ENCODE results near the gene TMEM116. TPM values are rescaled to one million over a fixed set of nuclear protein-coding genes. Genes with fewer than 3 reads are reported as not detected.

TMEM116 gene
- total RNA-seq, 4 donors from 2014 or later = 17.6 to 35.9 (median 25.2) TPM

DNA sequence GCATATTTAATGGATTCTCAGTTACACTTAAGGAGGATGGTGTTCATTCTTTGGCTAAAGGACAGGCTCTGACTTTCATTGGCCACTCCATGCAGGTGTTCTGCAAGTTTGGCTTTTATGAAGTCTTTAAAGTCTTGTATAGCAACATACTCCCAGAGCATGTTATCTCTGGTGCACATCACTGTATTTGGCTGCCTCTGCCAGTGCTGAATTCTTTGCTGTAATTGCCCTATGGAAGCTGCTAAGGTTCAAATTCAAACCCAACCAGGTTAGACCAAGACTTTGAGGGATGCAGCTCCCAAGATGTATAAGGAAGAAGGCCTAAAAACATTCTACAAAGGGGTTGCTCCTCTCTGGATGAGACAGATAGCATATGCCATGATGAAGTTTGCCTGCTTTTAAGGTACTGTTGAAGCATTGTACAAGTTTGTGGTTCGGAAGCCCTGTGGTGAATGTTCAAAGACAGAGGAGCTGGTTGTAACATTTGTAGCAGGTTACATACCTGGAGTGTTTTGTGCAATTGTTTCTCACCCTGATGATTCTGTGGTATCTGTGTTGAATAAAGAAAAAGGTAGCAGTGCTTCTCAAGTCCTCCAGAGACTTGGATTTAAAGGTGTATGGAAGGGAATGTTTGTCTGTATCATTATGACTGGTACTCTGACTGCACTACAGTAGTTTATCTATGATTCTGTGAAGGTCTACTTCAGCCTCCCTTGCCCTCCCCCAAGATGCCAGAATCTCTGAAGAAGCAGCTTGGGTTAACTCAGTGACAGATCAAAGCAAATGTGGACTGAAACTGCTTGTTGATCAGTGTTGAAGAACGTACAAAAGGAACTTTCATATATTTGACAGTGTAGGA, 19.4 kb downstream of the TMEM116 start:
- in situ Hi-C loops (cut with MboI; ENCODE audit: low pct_ligation_motif_present in 1 of 4, low pct_unique_long_range_greater_than_20kb in 1 of 4, low sequenced_read_pairs in 3 of 4) = no loop called here
- no peaks in the 10 kb centered on the region for H3K27me3 ChIP-seq
- peak overlapping the region in 2 of 4 donors; percentile 3 to 18 for H3K27ac ChIP-seq
- 73% methylated on average over 2 of the region's 2 CpGs; no CpG with 5 or more reads in 1 of the 2 donors for WGBS, 2 donors (ENCODE audit: low coverage in 1 of 2)
- H3K36me3 ChIP-seq = no peaks in the 10 kb centered on the region
- no peak overlapping the region for H3K4me3 ChIP-seq
- DNase-seq = no peak
- no peaks in the 10 kb centered on the region for H3K4me1 ChIP-seq
- TF ChIP-seq POLR2A (IDR thresholded peaks at IDR 0.05) (no peak), CTCF (IDR thresholded peaks at IDR 0.05) (no peak), EP300 (IDR thresholded peaks at IDR 0.05; ENCODE audit: low read depth) (no peak), POLR2AphosphoS5 (IDR thresholded peaks at IDR 0.05) (no peak)
- no peaks in the 10 kb centered on the region for H3K9me3 ChIP-seq
- intact Hi-C loops (cut with DNase I; ENCODE audit: low total_unique reads) = no loop called here

DNA sequence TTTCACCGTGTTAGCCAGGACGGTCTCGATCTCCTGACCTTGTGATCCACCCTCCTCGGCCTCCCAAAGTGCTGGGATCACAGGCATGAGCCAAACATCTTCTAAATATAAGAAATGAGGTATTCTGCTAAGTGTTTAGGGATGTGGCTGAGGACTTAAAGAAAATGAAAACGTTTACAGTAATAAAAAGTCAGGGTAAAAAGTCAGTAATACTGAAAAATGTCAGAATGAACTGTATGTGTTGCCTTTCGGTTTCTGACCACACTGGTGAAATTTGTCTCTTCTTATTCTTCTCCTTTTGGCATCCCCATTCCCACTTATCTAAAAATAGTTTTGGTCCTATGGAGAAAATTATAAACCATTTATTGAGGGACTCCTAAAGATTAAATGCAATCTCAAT, 20.5 kb downstream of the TMEM116 start:
- Histone ChIP-seq H3K4me1 (no peaks in the 10 kb centered on the region), H3K9me3 (no peaks in the 10 kb centered on the region), H3K36me3 (no peaks in the 10 kb centered on the region), H3K27me3 (no peaks in the 10 kb centered on the region), H3K27ac (no peak overlapping the region), H3K4me3 (no peak overlapping the region)
- intact Hi-C loops (cut with DNase I; ENCODE audit: low total_unique reads) (no loop called here), in situ Hi-C loops (cut with MboI; ENCODE audit: low pct_ligation_motif_present in 1 of 4, low pct_unique_long_range_greater_than_20kb in 1 of 4, low sequenced_read_pairs in 3 of 4) (no loop called here)
- no peak for TF ChIP-seq CTCF (IDR thresholded peaks at IDR 0.05)
- TF ChIP-seq EP300 (IDR thresholded peaks at IDR 0.05; ENCODE audit: low read depth) = no peak
- TF ChIP-seq POLR2AphosphoS5 (IDR thresholded peaks at IDR 0.05) = no peak
- no peak for TF ChIP-seq POLR2A (IDR thresholded peaks at IDR 0.05)
- DNase-seq = no peak
- WGBS, 2 donors (ENCODE audit: low coverage in 1 of 2) = 50 to 73% methylated on average over 2 to 6 of the region's 6 CpGs

DNA sequence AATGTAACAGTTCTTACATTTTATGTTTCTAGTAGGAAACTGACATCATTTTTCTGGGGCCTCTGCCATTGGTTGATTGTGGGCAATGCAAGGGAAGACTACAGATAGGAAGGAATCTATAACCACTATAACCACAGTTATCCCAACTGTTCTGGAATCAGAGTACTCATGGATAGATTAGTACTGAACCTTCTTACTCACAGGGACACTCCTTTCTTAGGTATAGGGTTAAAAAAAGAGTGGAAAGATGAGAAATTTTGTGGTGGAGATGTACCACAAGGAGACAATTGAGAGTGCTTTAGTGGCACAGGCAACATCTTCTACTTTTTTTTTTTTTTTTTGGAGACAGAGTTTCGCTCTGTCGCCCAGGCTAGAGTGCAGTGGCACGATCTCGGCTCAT, 21.0 kb downstream of the TMEM116 start:
- Histone ChIP-seq H3K4me3 (no peak overlapping the region), H3K9me3 (no peaks in the 10 kb centered on the region), H3K36me3 (no peaks in the 10 kb centered on the region), H3K27ac (no peak overlapping the region), H3K27me3 (no peaks in the 10 kb centered on the region), H3K4me1 (no peaks in the 10 kb centered on the region)
- in situ Hi-C loops (cut with MboI; ENCODE audit: low pct_ligation_motif_present in 1 of 4, low pct_unique_long_range_greater_than_20kb in 1 of 4, low sequenced_read_pairs in 3 of 4) (no loop called here), intact Hi-C loops (cut with DNase I; ENCODE audit: low total_unique reads) (no loop called here)
- TF ChIP-seq EP300 (IDR thresholded peaks at IDR 0.05; ENCODE audit: low read depth) (no peak), POLR2A (IDR thresholded peaks at IDR 0.05) (no peak), CTCF (IDR thresholded peaks at IDR 0.05) (no peak), POLR2AphosphoS5 (IDR thresholded peaks at IDR 0.05) (no peak)
- WGBS, 2 donors (ENCODE audit: low coverage in 1 of 2) = 89 to 100% methylated on average over 2 to 4 of the region's 4 CpGs
- DNase-seq = no peak

GRCh38 chr12:111991535-111991934, 21.4 kb downstream of the TMEM116 start:
- in situ Hi-C loops (cut with MboI; ENCODE audit: low pct_ligation_motif_present in 1 of 4, low pct_unique_long_range_greater_than_20kb in 1 of 4, low sequenced_read_pairs in 3 of 4) = no loop called here
- TF ChIP-seq CTCF (IDR thresholded peaks at IDR 0.05) = no peak
- TF ChIP-seq EP300 (IDR thresholded peaks at IDR 0.05; ENCODE audit: low read depth) = no peak
- no peak for TF ChIP-seq POLR2AphosphoS5 (IDR thresholded peaks at IDR 0.05)
- no peak for TF ChIP-seq POLR2A (IDR thresholded peaks at IDR 0.05)
- DNase-seq = no peak
- Histone ChIP-seq H3K9me3 (no peaks in the 10 kb centered on the region), H3K27ac (no peak overlapping the region), H3K27me3 (no peaks in the 10 kb centered on the region), H3K4me1 (no peaks in the 10 kb centered on the region), H3K4me3 (no peak overlapping the region), H3K36me3 (no peaks in the 10 kb centered on the region)
- WGBS, 2 donors (ENCODE audit: low coverage in 1 of 2) = 80 to 83% methylated on average over 2 of the region's 2 CpGs
- intact Hi-C loops (cut with DNase I; ENCODE audit: low total_unique reads) = no loop called here

All from transverse colon (tissue), 4 donors.